ENCODE measurements around the gene MAPKBP1. TPM values are rescaled to one million over a fixed set of nuclear protein-coding genes. Genes with fewer than 3 reads are reported as not detected.

Gene MAPKBP1
- total RNA-seq, 1 donor from 2014 or later, result 28.9 TPM

GRCh38 chr15:41783296-41783695, 9.0 kb downstream of the MAPKBP1 start:
- Mint-ChIP-seq H3K27me3 (no peaks in the 10 kb centered on the region), H3K27ac (no peak overlapping the region), H3K9me3 (ENCODE audit: low read depth) (no peaks in the 10 kb centered on the region), H3K4me3 (ENCODE audit: low read depth) (no peak overlapping the region), H3K36me3 (ENCODE audit: insufficient read depth) (peaks cover 5% of the 10 kb centered on the region), H3K4me1 (ENCODE audit: low read depth) (peaks cover 17% of the 10 kb centered on the region)
- no peak for DNase-seq (ENCODE audit: low spot score, unreplicated experiment)
- no peak for TF ChIP-seq CTCF (IDR thresholded peaks at IDR 0.05; ENCODE audit: unreplicated experiment)

GRCh38 chr15:41788262-41788661, 14.0 kb downstream of the MAPKBP1 start:
- Mint-ChIP-seq H3K4me3 (ENCODE audit: low read depth) (no peak overlapping the region), H3K27me3 (no peaks in the 10 kb centered on the region), H3K4me1 (ENCODE audit: low read depth) (peaks cover 20% of the 10 kb centered on the region), H3K36me3 (ENCODE audit: insufficient read depth) (peaks cover 1% of the 10 kb centered on the region), H3K9me3 (ENCODE audit: low read depth) (no peaks in the 10 kb centered on the region), H3K27ac (no peak overlapping the region)
- no peak for DNase-seq (ENCODE audit: low spot score, unreplicated experiment)
- no peak for TF ChIP-seq CTCF (IDR thresholded peaks at IDR 0.05; ENCODE audit: unreplicated experiment)

- peaks cover 19% of the 10 kb centered on the region for H3K4me1 Mint-ChIP-seq (ENCODE audit: low read depth)
- no peak for DNase-seq (ENCODE audit: low spot score, unreplicated experiment)
- H3K4me3 Mint-ChIP-seq (ENCODE audit: low read depth), result no peak overlapping the region
- no peaks in the 10 kb centered on the region for H3K27me3 Mint-ChIP-seq
- H3K9me3 Mint-ChIP-seq (ENCODE audit: low read depth), result no peaks in the 10 kb centered on the region
- H3K27ac Mint-ChIP-seq, result no peak overlapping the region
- no peak for TF ChIP-seq CTCF (IDR thresholded peaks at IDR 0.05; ENCODE audit: unreplicated experiment)
- no peaks in the 10 kb centered on the region for H3K36me3 Mint-ChIP-seq (ENCODE audit: insufficient read depth)
Observed at GRCh38 chr15:41789236-41789635, 15.0 kb downstream of the MAPKBP1 start.

- H3K27ac Mint-ChIP-seq, result no peak overlapping the region
- TF ChIP-seq CTCF (IDR thresholded peaks at IDR 0.05; ENCODE audit: unreplicated experiment), result no peak
- no peak for DNase-seq (ENCODE audit: low spot score, unreplicated experiment)
- peaks cover 19% of the 10 kb centered on the region for H3K4me1 Mint-ChIP-seq (ENCODE audit: low read depth)
- no peaks in the 10 kb centered on the region for H3K36me3 Mint-ChIP-seq (ENCODE audit: insufficient read depth)
- no peaks in the 10 kb centered on the region for H3K9me3 Mint-ChIP-seq (ENCODE audit: low read depth)
- H3K27me3 Mint-ChIP-seq, result no peaks in the 10 kb centered on the region
- no peak overlapping the region for H3K4me3 Mint-ChIP-seq (ENCODE audit: low read depth)
Observed at GRCh38 chr15:41789662-41790061, 15.4 kb downstream of the MAPKBP1 start.

GRCh38 chr15:41790169-41790568, 15.9 kb downstream of the MAPKBP1 start:
- peaks cover 19% of the 10 kb centered on the region for H3K4me1 Mint-ChIP-seq (ENCODE audit: low read depth)
- no peaks in the 10 kb centered on the region for H3K9me3 Mint-ChIP-seq (ENCODE audit: low read depth)
- no peak for DNase-seq (ENCODE audit: low spot score, unreplicated experiment)
- no peaks in the 10 kb centered on the region for H3K36me3 Mint-ChIP-seq (ENCODE audit: insufficient read depth)
- no peaks in the 10 kb centered on the region for H3K27me3 Mint-ChIP-seq
- no peak overlapping the region for H3K4me3 Mint-ChIP-seq (ENCODE audit: low read depth)
- no peak overlapping the region for H3K27ac Mint-ChIP-seq
- no peak for TF ChIP-seq CTCF (IDR thresholded peaks at IDR 0.05; ENCODE audit: unreplicated experiment)

All from progenitor cell of endocrine pancreas (in vitro differentiated cells).